ENCODE results near the gene KIF3B.

- no peak for TF ChIP-seq EZH2 (IDR thresholded peaks at IDR 0.05; ENCODE audit: borderline replicate concordance, low read depth, low read length, poor library complexity, severe bottlenecking)
- TF ChIP-seq CTCF (conservative IDR thresholded peaks at IDR 0.05; ENCODE audit: low read depth, low read length): no peak
Measured at GRCh38 chr20:32321390-32321789, 43.9 kb downstream of the KIF3B start.

Data from A673 (cell line).